ENCODE data around the gene SLC16A10.

DNA sequence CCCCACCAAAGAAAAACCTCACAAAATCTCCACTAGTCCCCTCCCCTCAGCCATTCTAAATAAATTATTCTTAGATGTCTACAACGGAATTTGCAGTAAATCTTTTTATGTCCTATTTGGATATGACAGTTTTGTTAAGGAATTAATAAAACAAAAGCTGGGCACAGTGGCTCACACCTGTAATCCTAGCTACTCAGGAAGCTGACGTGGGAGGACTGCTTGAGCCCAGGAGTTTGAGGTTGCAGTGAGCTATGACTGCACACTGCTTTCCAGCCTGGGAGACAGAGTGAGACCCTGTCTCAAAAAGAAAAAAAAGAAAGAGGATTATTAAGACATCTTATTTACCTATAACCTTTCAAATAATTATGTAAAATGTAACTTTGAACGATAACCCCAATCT lies 165.4 kb downstream of the SLC16A10 start:
- TF ChIP-seq, protein P1, sequence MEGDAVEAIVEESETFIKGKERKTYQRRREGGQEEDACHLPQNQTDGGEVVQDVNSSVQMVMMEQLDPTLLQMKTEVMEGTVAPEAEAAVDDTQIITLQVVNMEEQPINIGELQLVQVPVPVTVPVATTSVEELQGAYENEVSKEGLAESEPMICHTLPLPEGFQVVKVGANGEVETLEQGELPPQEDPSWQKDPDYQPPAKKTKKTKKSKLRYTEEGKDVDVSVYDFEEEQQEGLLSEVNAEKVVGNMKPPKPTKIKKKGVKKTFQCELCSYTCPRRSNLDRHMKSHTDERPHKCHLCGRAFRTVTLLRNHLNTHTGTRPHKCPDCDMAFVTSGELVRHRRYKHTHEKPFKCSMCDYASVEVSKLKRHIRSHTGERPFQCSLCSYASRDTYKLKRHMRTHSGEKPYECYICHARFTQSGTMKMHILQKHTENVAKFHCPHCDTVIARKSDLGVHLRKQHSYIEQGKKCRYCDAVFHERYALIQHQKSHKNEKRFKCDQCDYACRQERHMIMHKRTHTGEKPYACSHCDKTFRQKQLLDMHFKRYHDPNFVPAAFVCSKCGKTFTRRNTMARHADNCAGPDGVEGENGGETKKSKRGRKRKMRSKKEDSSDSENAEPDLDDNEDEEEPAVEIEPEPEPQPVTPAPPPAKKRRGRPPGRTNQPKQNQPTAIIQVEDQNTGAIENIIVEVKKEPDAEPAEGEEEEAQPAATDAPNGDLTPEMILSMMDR (IDR thresholded peaks at IDR 0.05; ENCODE audit: extremely low read depth in 1 of 2, insufficient read depth in 1 of 2, low read depth in 1 of 2, low read length in 2 of 2), result no peak
- TF ChIP-seq POLR2A (IDR thresholded peaks at IDR 0.05; ENCODE audit: low read depth, low read length) (no peak), MYC (IDR thresholded peaks at IDR 0.05; ENCODE audit: low read depth, low read length) (no peak), EZH2 (IDR thresholded peaks at IDR 0.05; ENCODE audit: borderline replicate concordance, low read depth, low read length, severe bottlenecking) (no peak), POLR2AphosphoS5 (IDR thresholded peaks at IDR 0.05; ENCODE audit: insufficient read depth, low read depth, low read length) (no peak), JUN (IDR thresholded peaks at IDR 0.05; ENCODE audit: borderline replicate concordance, insufficient read depth, insufficient read length, low read depth) (no peak), FOS (IDR thresholded peaks at IDR 0.05; ENCODE audit: borderline replicate concordance, insufficient read depth, low read length) (no peak)
- TF ChIP-seq, protein P2, sequence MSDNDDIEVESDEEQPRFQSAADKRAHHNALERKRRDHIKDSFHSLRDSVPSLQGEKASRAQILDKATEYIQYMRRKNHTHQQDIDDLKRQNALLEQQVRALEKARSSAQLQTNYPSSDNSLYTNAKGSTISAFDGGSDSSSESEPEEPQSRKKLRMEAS (IDR thresholded peaks at IDR 0.05; ENCODE audit: insufficient read depth, insufficient read length), result no peak

Measured in endothelial cell of umbilical vein (primary cell).